Mucosa of descending colon (tissue), 3 donors: Measurements from ENCODE around the gene STPG3. TPM values are rescaled to one million over a fixed set of nuclear protein-coding genes. Genes with fewer than 3 reads are reported as not detected.
"Not testable (repeated sequence)": the region's sequence is repeated elsewhere in the genome, so short reads cannot be mapped to it uniquely, and the experiment has no call there.

Source experiments
- ATAC-seq: fragments of 200-7000 bp; cut with Tn5 transposase; one replicate; pipeline ENCODE4 v1.9.1; 2020; ENCODE audit warnings: mild to moderate bottlenecking, moderate library complexity
- DNase-seq, 3 donors: peaks; one replicate each; pipeline ENCODE4 v3.0.0-alpha.2; 2020
- H3K36me3 ChIP-seq: fragments of 200-600 bp; one replicate; pipeline ENCODE4 v1.8.0; 2021; ENCODE audit warnings: low read depth, mild to moderate bottlenecking
- H3K4me1 ChIP-seq: fragments of 200-600 bp; one replicate; pipeline ENCODE4 v1.8.0; 2021; ENCODE audit warnings: low read depth, mild to moderate bottlenecking
- H3K4me3 ChIP-seq: fragments of 200-600 bp; one replicate; pipeline ENCODE4 v1.8.0; 2021; ENCODE audit warnings: mild to moderate bottlenecking
- H3K9me3 ChIP-seq: fragments of 200-600 bp; one replicate; pipeline ENCODE4 v1.8.0; 2021; ENCODE audit warnings: mild to moderate bottlenecking
- intact Hi-C, 2 donors: fragments of 100-400 bp; cut with DNase I in 1 of 2; cut with micrococcal nuclease in 1 of 2; formaldehyde crosslinking; loops; one replicate each; pipeline versions ENCODE4 v1.11.0 to v1.11.1; 2022; cut with DNase I, micrococcal nuclease
- total RNA-seq, 3 donors: library from RNA; stranded (reverse); fragmentation: NEBNext Ultra II Directional in 2 of 3; extraction: Animal tissue kit (Norgen Biotek cat#: 25700) in 2 of 3; gene quantifications; one replicate each; pipeline versions ENCODE4 v1.2.1 to v1.2.4, GENCODE V29; 2021 to 2023
- TF ChIP-seq, protein P1 (sequence below): fragments of 200-600 bp; IDR thresholded peaks from one replicate; pipeline ENCODE4 v1.8.0; 2022; ENCODE audit warnings: antibody characterized with exemption, mild to moderate bottlenecking
- donor health status: DM: no; HTN: no; CAD: no; lungs with moderate emphysema.
- donor health status: DM: no; HTN: no; CAD: no.
- donor health status: DM: no; HTN: yes; CAD: no.

STPG3 gene
- total RNA-seq, 3 donors from 2014 or later: not detected

DNA sequence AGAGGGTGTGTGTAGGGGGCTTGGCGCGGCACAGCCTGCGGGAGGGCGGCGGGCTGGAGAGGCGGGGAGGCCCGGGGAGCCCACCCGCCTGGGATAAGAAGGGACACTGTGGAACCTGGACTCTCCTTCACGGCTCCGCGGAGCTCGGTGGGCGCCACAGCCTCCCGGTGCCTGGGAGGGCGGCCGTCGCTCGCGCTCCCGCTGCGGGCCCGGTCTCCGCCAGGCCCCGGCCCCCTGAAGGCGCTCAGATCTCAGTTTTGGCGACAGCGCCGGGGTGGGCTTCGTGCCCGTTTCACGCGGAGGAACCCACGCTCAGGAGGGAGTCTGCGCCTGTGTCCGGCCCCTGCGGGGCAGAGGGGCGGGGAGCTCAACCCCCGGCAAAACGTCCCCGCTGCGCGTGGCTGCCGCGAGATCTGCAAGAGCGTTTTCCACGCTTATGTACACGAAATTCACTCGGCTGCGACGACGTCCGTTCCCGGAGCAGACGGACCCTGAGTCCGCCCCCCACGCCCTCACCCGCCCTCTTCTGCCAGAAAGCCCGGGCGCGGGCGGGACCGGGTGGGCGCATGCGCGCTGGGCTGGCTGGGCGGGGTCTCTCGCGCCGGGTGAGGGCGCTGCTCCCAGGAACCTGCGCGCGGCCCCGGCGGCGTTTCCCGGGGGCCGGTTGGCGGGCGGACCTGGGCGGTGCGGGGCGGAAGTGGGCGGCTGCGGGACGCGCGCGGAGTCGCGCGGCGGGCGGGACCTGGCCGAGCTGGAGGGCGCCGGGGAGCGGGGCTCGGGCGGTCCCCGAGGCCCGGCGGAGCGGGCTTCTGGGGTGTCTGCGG lies 3.8 kb downstream of the STPG3 start, which contains the start of gene NELFB:
NELFB (plus strand) TSS at position 704 of the 824 bp plus-strand sequence.
- H3K4me3 ChIP-seq: peak within 1 kb of the TSS; percentile 96
- H3K36me3 ChIP-seq: no peaks in the 10 kb centered on the region
- TF ChIP-seq, protein P1, sequence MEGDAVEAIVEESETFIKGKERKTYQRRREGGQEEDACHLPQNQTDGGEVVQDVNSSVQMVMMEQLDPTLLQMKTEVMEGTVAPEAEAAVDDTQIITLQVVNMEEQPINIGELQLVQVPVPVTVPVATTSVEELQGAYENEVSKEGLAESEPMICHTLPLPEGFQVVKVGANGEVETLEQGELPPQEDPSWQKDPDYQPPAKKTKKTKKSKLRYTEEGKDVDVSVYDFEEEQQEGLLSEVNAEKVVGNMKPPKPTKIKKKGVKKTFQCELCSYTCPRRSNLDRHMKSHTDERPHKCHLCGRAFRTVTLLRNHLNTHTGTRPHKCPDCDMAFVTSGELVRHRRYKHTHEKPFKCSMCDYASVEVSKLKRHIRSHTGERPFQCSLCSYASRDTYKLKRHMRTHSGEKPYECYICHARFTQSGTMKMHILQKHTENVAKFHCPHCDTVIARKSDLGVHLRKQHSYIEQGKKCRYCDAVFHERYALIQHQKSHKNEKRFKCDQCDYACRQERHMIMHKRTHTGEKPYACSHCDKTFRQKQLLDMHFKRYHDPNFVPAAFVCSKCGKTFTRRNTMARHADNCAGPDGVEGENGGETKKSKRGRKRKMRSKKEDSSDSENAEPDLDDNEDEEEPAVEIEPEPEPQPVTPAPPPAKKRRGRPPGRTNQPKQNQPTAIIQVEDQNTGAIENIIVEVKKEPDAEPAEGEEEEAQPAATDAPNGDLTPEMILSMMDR: no peak
- H3K4me1 ChIP-seq: peaks cover 21% of the 10 kb centered on the region
- intact Hi-C loops: no loop called here
- ATAC-seq: peak; percentile 89
- H3K9me3 ChIP-seq: no peaks in the 10 kb centered on the region
- DNase-seq: peak; percentile 95 to 98 (median 96)

DNA sequence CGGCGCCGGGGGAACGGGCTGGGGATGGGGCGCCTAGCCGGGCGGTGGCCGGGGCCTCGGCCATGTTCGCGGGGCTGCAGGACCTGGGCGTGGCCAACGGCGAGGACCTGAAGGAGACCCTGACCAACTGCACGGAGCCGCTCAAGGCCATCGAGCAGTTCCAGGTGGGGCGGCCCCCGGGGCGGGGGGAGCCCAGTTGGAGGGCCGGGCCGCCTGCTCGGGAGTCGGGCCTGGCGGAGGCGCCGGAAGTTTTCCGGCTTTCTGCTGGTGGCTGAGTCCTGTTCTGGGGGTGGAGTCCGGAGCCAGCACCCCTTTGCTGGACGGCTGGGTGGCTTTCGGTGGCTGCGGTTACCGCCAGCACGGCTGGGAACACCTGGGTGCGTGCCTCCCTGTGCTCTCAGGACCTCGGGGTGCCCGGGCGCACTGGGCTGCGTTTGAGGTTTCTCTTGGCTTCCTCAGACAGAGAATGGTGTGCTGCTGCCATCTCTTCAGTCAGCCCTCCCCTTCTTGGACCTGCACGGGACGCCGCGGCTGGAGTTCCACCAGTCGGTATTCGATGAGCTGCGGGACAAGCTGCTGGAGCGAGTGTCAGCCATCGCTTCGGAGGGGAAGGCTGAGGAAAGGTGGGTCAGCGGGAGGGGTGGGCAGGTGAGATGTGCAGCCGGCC lies 4.5 kb downstream of the STPG3 start:
- Histone ChIP-seq H3K36me3 (no peaks in the 10 kb centered on the region), H3K4me1 (peaks cover 21% of the 10 kb centered on the region), H3K4me3 (peak overlapping the region; percentile 96), H3K9me3 (no peaks in the 10 kb centered on the region)
- ATAC-seq: peak; percentile 43
- DNase-seq: peak in 2 of 3 donors; percentile 62 to 84
- intact Hi-C loops: no loop called here
- TF ChIP-seq, protein P1: no peak

DNA sequence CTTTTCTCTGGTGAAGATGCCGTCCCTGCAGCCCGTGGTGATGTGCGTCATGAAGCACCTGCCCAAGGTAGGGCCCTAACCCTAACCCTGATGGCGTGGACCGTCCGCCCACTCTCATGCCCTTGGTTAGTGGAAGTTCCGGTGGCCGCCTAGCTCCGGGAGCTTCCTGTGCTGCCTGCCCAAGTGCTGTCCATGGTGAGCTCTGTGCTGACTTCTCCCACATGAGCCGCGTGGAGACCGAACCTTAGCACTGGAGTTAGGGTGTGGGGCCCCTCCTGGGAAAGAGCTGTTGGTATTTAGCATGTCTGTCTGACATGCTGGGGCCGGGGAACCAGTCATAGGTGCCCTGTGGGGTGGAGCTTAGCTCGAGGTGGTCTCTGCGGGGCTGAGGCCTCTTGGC lies 5.3 kb downstream of the STPG3 start:
- ATAC-seq (no peak), DNase-seq (no peak)
- intact Hi-C loops: no loop called here
- no peak overlapping the region for H3K4me3 ChIP-seq
- TF ChIP-seq, protein P1: no peak
- no peaks in the 10 kb centered on the region for H3K36me3 ChIP-seq
- H3K9me3 ChIP-seq: no peaks in the 10 kb centered on the region
- peaks cover 21% of the 10 kb centered on the region for H3K4me1 ChIP-seq

DNA sequence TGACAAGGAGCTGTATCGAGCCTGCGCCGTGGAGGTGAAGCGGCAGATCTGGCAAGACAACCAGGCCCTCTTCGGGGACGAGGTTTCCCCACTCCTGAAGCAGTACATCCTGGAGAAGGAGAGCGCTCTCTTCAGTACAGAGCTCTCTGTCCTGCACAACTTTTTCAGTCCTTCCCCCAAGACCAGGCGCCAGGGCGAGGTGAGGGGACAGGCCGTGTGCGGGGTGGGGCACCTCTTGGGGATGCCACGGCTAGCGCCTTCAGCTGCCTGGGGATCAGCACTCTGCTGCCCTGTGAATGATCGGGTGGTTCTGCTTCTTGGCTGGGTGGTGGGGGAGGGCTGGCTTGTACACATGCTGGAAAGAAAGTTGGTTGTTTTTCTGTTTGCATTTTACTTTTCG lies 5.8 kb downstream of the STPG3 start:
- DNase-seq: no peak
- TF ChIP-seq, protein P1: no peak
- no peaks in the 10 kb centered on the region for H3K9me3 ChIP-seq
- intact Hi-C loops: no loop called here
- H3K36me3 ChIP-seq: no peaks in the 10 kb centered on the region
- peaks cover 21% of the 10 kb centered on the region for H3K4me1 ChIP-seq
- no peak overlapping the region for H3K4me3 ChIP-seq
- no peak for ATAC-seq

DNA sequence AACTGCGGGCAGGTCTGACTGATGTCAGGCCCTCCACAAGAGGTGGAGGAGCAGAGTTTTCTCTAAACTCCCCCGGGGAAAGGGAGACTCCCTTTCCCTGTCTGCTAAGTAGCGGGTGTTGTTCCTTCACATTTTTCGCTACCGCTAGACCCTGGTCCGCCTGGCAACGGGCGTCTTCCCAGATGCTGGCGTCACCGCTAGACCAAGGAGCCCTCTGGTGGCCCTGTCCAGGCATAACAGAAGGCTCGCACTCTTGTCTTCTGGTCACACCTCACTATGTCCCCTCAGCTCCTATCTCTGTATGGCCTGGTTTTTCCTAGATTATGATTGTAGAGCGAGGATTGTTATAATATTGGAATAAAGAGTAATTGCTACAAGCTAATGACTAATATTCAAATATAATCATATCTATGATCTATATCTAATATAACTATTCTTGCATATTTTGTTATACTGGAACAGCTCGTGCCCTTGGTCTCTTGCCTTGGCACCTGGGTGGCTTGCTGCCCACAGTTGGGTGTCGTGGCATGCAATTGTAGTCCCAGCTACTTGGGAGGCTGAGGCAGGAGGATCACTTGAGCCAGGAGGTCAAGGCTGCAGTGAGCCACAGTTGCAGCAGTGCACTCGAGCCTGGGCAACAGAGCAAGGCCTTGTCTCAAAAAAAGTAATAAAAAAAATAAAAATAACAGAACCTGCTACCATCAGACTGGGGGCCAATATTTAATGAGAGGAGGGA lies 11.3 kb downstream of the STPG3 start:
- H3K36me3 ChIP-seq, intact Hi-C loops: not testable (repeated sequence)
- DNase-seq: peak in 1 of 3 donors; percentile 46

More for the DNA sequence above, 11.3 kb downstream of the STPG3 start:
- TF ChIP-seq, protein P1: peak; percentile 8
- H3K9me3 ChIP-seq, ATAC-seq, H3K4me1 ChIP-seq, H3K4me3 ChIP-seq: not testable (repeated sequence)
